ENCODE results near the gene SGCD. TPM values are rescaled to one million over a fixed set of nuclear protein-coding genes. Genes with fewer than 3 reads are reported as not detected.

Gene SGCD
- total RNA-seq, 4 donors from 2014 or later = 5.1 to 8.1 (median 6.5) TPM

GRCh38 chr5:156556666-156557406 lies 229.9 kb downstream of the SGCD start:
- TF ChIP-seq CTCF (IDR thresholded peaks at IDR 0.05; ENCODE audit: low read depth) = no peak

GRCh38 chr5:156560002-156560401 lies 233.0 kb downstream of the SGCD start:
- TF ChIP-seq CTCF (IDR thresholded peaks at IDR 0.05; ENCODE audit: low read depth) = no peak

GRCh38 chr5:156561651-156562050 lies 234.7 kb downstream of the SGCD start:
- no peak for TF ChIP-seq CTCF (IDR thresholded peaks at IDR 0.05; ENCODE audit: low read depth)

GRCh38 chr5:156570615-156571014 lies 243.7 kb downstream of the SGCD start:
- no peak for TF ChIP-seq CTCF (IDR thresholded peaks at IDR 0.05; ENCODE audit: low read depth)

- no peak for TF ChIP-seq CTCF (IDR thresholded peaks at IDR 0.05; ENCODE audit: low read depth)
These were observed 254.8 kb downstream of the SGCD start for GRCh38 chr5:156581725-156582124.

- no peak for TF ChIP-seq CTCF (IDR thresholded peaks at IDR 0.05; ENCODE audit: low read depth)
These were observed 255.2 kb downstream of the SGCD start for GRCh38 chr5:156582193-156582598.

GRCh38 chr5:156584871-156585270 lies 257.9 kb downstream of the SGCD start:
- no peak for TF ChIP-seq CTCF (IDR thresholded peaks at IDR 0.05; ENCODE audit: low read depth)
